ENCODE data around the gene FDPS. TPM values are rescaled to one million over a fixed set of nuclear protein-coding genes. Genes with fewer than 3 reads are reported as not detected.

The FDPS gene
- total RNA-seq, 1 experiment from 2014 or later = 269 TPM

GRCh38 chr1:155261852-155262673 lies 46.6 kb upstream of the FDPS start, which contains the start of gene SCAMP3 (continued):
- TF ChIP-seq ELF1 (IDR thresholded peaks at IDR 0.05; ENCODE audit: borderline replicate concordance, low read depth) = no peak; the same call in 1 of the 2 replicates

- BruUV-seq (replicated peaks) = no TSS peak
Measured at GRCh38 chr1:155263067-155263466, 45.6 kb upstream of the FDPS start.

More at GRCh38 chr1:155263067-155263466, 45.6 kb upstream of the FDPS start:
- Histone ChIP-seq H3K4me1 (ENCODE audit: control insufficient read depth in 1 of 2, insufficient read depth in 2 of 2, low read length in 2 of 2) (peaks cover 7 to 15% of the 10 kb centered on the region in 2 experiments; a peak in 3 of 4 replicates), H3K9me3 (ENCODE audit: control insufficient read depth in 1 of 2, insufficient read depth in 1 of 2, low read depth in 1 of 2, low read length in 2 of 2) (no peaks in the 10 kb centered on the region), H2AFZ (ENCODE audit: low read depth, low read length, poor library complexity, severe bottlenecking) (no peak overlapping the region), H3K79me2 (ENCODE audit: insufficient read depth, low read length) (peaks cover 18% of the 10 kb centered on the region), H3K9me2 (ENCODE audit: insufficient read depth) (no peaks in the 10 kb centered on the region), H3K27ac (ENCODE audit: low read depth, low read length) (peak overlapping the region; percentile 45; the same call in 1 of the 2 replicates), H3K36me3 (ENCODE audit: control insufficient read depth in 1 of 2, insufficient read depth in 2 of 2, low read length in 2 of 2) (peaks cover 43 to 55% of the 10 kb centered on the region in 2 experiments; a peak in 3 of 4 replicates), H4K20me1 (ENCODE audit: insufficient read depth) (no peaks in the 10 kb centered on the region), H3K4me2 (ENCODE audit: low read length) (peak overlapping the region; percentile 93; the same call in 1 of the 2 replicates), H3K9ac (ENCODE audit: low read length) (peak overlapping the region; percentile 68), H3K4me3 (replicated peaks in 1 of 2; ENCODE audit: low read depth in 1 of 2, low read length in 2 of 2) (no peak overlapping the region), H3K27me3 (ENCODE audit: insufficient read depth, low read length) (no peaks in the 10 kb centered on the region)
- TF ChIP-seq SRF (IDR thresholded peaks at IDR 0.05; ENCODE audit: low read depth) (no peak), SP1 (IDR thresholded peaks at IDR 0.05; ENCODE audit: low read depth) (no peak), SIN3A (IDR thresholded peaks at IDR 0.05; ENCODE audit: low read depth) (no peak), POLR2AphosphoS5 (IDR thresholded peaks at IDR 0.05; ENCODE audit: low read depth, low read length) (no peak), POLR2A (IDR thresholded peaks at IDR 0.05; ENCODE audit: borderline replicate concordance, extremely low read depth, insufficient read depth, insufficient read length) (no peak), EGR1 (IDR thresholded peaks at IDR 0.05; ENCODE audit: low read depth) (no peak), CBX3 (IDR thresholded peaks at IDR 0.05; ENCODE audit: low read depth) (no peak), JUND (IDR thresholded peaks at IDR 0.05) (no peak), ELF1 (IDR thresholded peaks at IDR 0.05; ENCODE audit: borderline replicate concordance, low read depth) (no peak), REST (IDR thresholded peaks at IDR 0.05; ENCODE audit: low read depth) (no peak)
- intact Hi-C loops (cut with micrococcal nuclease) = no loop called here
- POLR2A ChIA-PET = no interaction called here
- no peak for DNase-seq (ENCODE audit: low read depth, low spot score)
- CTCF ChIA-PET = interaction anchor here (1.0 kb wide), 1 partner anchor 12 kb away, joined by 4 read pairs; no protein-coding TSS in a partner anchor
- RAD21 ChIA-PET (ENCODE audit: low non-redundant PET in 1 of 2, low total read pairs in 2 of 2, uncharacterized antibody in 2 of 2, unreplicated experiment in 2 of 2) = no interaction called here
- ATAC-seq = no peak
